Ovary (tissue), 9 donors: Measurements from ENCODE around the gene TNFRSF4. TPM values are rescaled to one million over a fixed set of nuclear protein-coding genes. Genes with fewer than 3 reads are reported as not detected.
"Not testable (repeated sequence)": the region's sequence is repeated elsewhere in the genome, so short reads cannot be mapped to it uniquely, and the experiment has no call there.

Source experiments
- DNase-seq, 5 donors: peaks; one replicate each; pipeline ENCODE4 v3.0.0-alpha.2; 2019 to 2020
- H3K27ac ChIP-seq, 2 donors: fragments of 200-600 bp; one replicate each; pipeline versions ENCODE4 v1.5.1 to v1.8.0; 2019 to 2022
- H3K27me3 ChIP-seq: fragments of 200-600 bp; one replicate; pipeline ENCODE4 v1.8.0; 2022
- H3K36me3 ChIP-seq: fragments of 200-600 bp; sonication (generic); one replicate; pipeline ENCODE4 v1.5.1; 2019
- H3K4me1 ChIP-seq: one replicate; pipeline ENCODE4 v1.8.1; 2013; ENCODE audit warnings: mild to moderate bottlenecking, moderate library complexity; ENCODE audit not compliant: insufficient read depth
- H3K4me3 ChIP-seq: fragments of 200-600 bp; sonication (generic); one replicate; pipeline ENCODE4 v1.5.1; 2017
- H3K9me3 ChIP-seq, 2 donors: fragments of 200-600 bp in 1 of 2; sonication (generic) in 1 of 2; one replicate each; pipeline versions ENCODE4 v1.5.1 to v1.8.1; 2013 to 2019; ENCODE audit warnings: mild to moderate bottlenecking in 1 of 2, moderate library complexity in 1 of 2
- EP300 ChIP-seq: sonication (generic); formaldehyde crosslinking; IDR thresholded peaks from one replicate; pipeline ENCODE4 v1.6.1; 2017; ENCODE audit warnings: antibody characterized with exemption
- POLR2A ChIP-seq: fragments of 450-650 bp; IDR thresholded peaks from one replicate; pipeline ENCODE4 v1.6.1; 2017; ENCODE audit warnings: antibody characterized with exemption, mild to moderate bottlenecking, moderate library complexity
- WGBS, 3 donors: extraction: QIAGEN DNeasy Blood & Tissue Kit in 1 of 3; methylation state at CpG; one replicate each; pipeline versions ENCODE4 v1.1.5 to v1.1.7; 2013 to 2017; 5-methylcytosine and 5-hydroxymethylcytosine counted together
- intact Hi-C, 4 donors: fragments of 100-400 bp; cut with DNase I; formaldehyde crosslinking; loops; one replicate each; pipeline versions ENCODE4 v1.11.0 to v1.15.1; 2022 to 2023
- polyA plus RNA-seq, 2 donors: library from polyadenylated mRNA; stranded (reverse); fragments of 200-250 nt in 1 of 2; fragments of 350-450 nt in 1 of 2; fragmentation: Illumina TruSeq in 1 of 2; extraction: RNeasy Lipid Tissue Mini Kit (QIAGEN cat#74804) in 1 of 2; gene quantifications; one replicate each; pipeline ENCODE4 v1.2.3, GENCODE V29; 2013 to 2014
- total RNA-seq, 7 donors: library from RNA; depleted of rRNA in 2 of 7; stranded (reverse); fragments of >200 nt in 2 of 7; fragmentation: NEBNext Ultra II Directional in 3 of 7; extraction: Animal tissue kit (Norgen Biotek cat#: 25700) in 3 of 7; gene quantifications; one replicate each; pipeline versions ENCODE4 v1.1.0 to v1.2.4, GENCODE V29; 2016 to 2023
- TF ChIP-seq, protein P1 (sequence below), 3 donors: fragments of 450-650 bp in 2 of 3; fragments of 200-600 bp in 1 of 3; IDR thresholded peaks; one replicate each; pipeline versions ENCODE4 v1.5.1 to v1.8.0; 2016 to 2022; ENCODE audit warnings: antibody characterized with exemption in 3 of 3, mild to moderate bottlenecking in 1 of 3
- donor health status: DM: no; HTN: no; CAD: no; lungs with moderate emphysema.
- donor health status: DM: no; HTN: no; CAD: no.
- donor health status: Bipolar disorder and iron deficiency.
- donor health status: DM: yes; HTN: yes; CAD: no.
- donor health status: DM: no; HTN: no; CAD: no.
- donor health status: DM: yes; HTN: yes; CAD: no.

TNFRSF4 gene
- total and polyA plus RNA-seq, 9 donors = 0.37 to 2.5 (median 0.89) TPM; not detected in 1

DNA sequence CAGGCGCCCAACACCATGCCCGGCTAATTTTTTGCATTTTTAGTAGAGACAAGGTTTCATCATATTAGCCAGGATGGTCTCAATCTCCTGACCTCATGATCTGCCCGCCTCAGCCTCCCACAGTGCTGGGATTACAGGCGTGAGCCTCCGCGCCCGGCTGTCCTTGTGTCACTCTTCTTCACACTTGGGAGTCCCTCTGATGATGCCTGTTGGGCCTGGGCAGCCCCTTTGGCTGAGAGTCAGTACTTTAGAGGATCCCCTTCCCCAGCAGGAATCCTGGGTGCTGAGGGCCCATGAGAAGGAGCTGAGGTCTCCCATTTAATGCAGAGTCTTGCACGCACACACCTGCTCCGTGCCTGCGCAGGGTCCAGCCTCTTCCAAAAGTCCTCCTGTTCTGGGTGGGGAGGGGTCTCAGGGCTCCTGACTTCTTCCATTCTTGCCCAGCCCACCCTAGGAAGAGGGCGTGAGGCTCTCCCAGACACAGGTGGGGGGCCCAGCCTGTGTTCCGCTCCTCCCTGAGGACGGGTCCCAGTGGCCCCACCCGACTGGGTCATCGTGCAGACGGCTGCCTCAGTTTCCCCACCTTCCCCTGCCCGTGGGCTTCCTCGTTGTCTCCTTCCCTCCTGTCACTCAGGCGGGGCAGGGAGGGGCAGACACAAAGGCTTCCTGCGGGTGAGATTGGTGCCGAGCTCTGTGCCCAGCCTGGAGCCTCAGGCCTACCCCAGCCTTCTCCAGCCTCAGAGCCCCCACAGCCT is 36.3 kb downstream of the TNFRSF4 start:
- no peaks in the 10 kb centered on the region for H3K36me3 ChIP-seq
- no peaks in the 10 kb centered on the region for H3K27me3 ChIP-seq
- H3K9me3 ChIP-seq = no peaks in the 10 kb centered on the region
- TF ChIP-seq, protein P1, sequence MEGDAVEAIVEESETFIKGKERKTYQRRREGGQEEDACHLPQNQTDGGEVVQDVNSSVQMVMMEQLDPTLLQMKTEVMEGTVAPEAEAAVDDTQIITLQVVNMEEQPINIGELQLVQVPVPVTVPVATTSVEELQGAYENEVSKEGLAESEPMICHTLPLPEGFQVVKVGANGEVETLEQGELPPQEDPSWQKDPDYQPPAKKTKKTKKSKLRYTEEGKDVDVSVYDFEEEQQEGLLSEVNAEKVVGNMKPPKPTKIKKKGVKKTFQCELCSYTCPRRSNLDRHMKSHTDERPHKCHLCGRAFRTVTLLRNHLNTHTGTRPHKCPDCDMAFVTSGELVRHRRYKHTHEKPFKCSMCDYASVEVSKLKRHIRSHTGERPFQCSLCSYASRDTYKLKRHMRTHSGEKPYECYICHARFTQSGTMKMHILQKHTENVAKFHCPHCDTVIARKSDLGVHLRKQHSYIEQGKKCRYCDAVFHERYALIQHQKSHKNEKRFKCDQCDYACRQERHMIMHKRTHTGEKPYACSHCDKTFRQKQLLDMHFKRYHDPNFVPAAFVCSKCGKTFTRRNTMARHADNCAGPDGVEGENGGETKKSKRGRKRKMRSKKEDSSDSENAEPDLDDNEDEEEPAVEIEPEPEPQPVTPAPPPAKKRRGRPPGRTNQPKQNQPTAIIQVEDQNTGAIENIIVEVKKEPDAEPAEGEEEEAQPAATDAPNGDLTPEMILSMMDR (IDR thresholded peaks at IDR 0.05) = no peak
- TF ChIP-seq EP300 (no peak), POLR2A (no peak)
- no peaks in the 10 kb centered on the region for H3K4me1 ChIP-seq
- intact Hi-C loops = no loop called here
- H3K4me3 ChIP-seq = no peak overlapping the region
- 77 to 82% (median 77%) methylated on average over 21 of the region's 21 CpGs for WGBS, 3 donors
- no peak overlapping the region for H3K27ac ChIP-seq
- peak in 1 of 5 donors; percentile 12 for DNase-seq

- 64 to 69% (median 67%) methylated on average over 7 of the region's 7 CpGs for WGBS, 3 donors
- Histone ChIP-seq H3K4me3 (no peak overlapping the region), H3K27ac (no peak overlapping the region), H3K27me3 (no peaks in the 10 kb centered on the region), H3K36me3 (no peaks in the 10 kb centered on the region), H3K9me3 (no peaks in the 10 kb centered on the region), H3K4me1 (no peaks in the 10 kb centered on the region)
- intact Hi-C loops = no loop called here
- TF ChIP-seq, protein P1 (IDR thresholded peaks at IDR 0.05) = no peak
- TF ChIP-seq EP300 (no peak), POLR2A (no peak)
- no peak for DNase-seq
Measured at GRCh38 chr1:1176931-1177330, 37.0 kb downstream of the TNFRSF4 start.

- H3K4me1 ChIP-seq, H3K27me3 ChIP-seq, H3K36me3 ChIP-seq, intact Hi-C loops, H3K9me3 ChIP-seq, H3K27ac ChIP-seq, H3K4me3 ChIP-seq: not testable (repeated sequence)
- peak in 1 of 5 donors; percentile 4 for DNase-seq
- WGBS, 3 donors = 14 to 25% (median 19%) methylated on average over 22 of the region's 22 CpGs
Measured at GRCh38 chr1:1176063-1176761, 37.7 kb downstream of the TNFRSF4 start.

DNA sequence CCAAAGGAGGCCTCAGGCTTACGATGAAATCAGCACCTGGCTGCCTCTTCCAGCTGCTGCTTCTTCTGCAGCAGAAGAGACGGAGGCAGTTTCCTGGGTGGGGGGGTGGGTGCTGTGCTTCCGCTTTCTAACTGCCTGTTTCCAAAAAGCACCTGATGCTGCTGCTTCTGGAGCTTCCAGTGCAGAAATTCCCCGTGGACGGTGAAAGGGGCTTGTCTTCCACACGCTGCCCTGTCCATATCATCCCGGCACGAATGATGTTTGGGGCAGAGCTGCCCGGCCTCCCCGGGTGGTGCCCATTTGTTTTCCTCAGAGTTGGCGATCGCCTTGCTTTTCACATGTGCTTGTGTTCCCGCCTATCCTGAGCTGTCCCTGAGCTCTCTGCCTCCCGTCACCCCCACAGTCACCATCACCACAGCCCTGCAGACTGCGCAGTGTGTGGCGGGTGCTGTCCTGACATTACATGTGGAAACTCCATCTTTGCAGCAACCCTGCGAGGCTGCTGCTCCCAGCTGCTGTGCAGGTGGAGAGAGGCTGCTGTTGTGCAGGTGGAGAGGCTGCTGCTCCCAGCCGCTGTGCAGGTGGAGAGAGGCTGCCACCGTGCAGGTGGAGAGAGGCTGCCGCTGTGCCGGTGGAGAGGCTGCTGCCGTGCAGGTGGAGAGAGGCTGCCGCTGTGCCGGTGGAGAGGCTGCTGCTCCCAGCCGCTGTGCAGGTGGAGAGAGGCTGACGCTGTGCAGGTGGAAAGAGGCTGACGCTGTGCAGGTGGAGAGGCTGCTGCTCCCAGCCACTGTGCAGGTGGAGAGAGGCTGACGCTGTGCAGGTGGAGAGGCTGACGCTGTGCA is 38.5 kb downstream of the TNFRSF4 start:
- H3K9me3 ChIP-seq = no peaks in the 10 kb centered on the region
- H3K27me3 ChIP-seq = no peaks in the 10 kb centered on the region
- no peaks in the 10 kb centered on the region for H3K36me3 ChIP-seq
- H3K4me1 ChIP-seq = no peaks in the 10 kb centered on the region
- H3K4me3 ChIP-seq = no peak overlapping the region
- no peak overlapping the region for H3K27ac ChIP-seq
- intact Hi-C loops = no loop called here
- DNase-seq = peak in 1 of 5 donors; percentile 5
- TF ChIP-seq, protein P1 (IDR thresholded peaks at IDR 0.05) = no peak
- TF ChIP-seq POLR2A (no peak), EP300 (no peak)
- WGBS, 3 donors = 77 to 86% (median 79%) methylated on average over 29 of the region's 29 CpGs
